ENCODE data around the gene MSI2.

GRCh38 chr17:57389473-57389872 is 133.2 kb downstream of the MSI2 start:
- TF ChIP-seq TAF1 (IDR thresholded peaks at IDR 0.05; ENCODE audit: control insufficient read depth, extremely low read depth, insufficient read depth, low read length, severe bottlenecking), result no peak
- TF ChIP-seq JUND (IDR thresholded peaks at IDR 0.05; ENCODE audit: borderline replicate concordance, low read depth, low read length), result no peak
- no peak for TF ChIP-seq JUND (tag; IDR thresholded peaks at IDR 0.05; ENCODE audit: borderline replicate concordance, low read depth, low read length)
- no peak for TF ChIP-seq BRCA1 (IDR thresholded peaks at IDR 0.05)
- TF ChIP-seq BRCA1 (CRISPR knock-in tag; IDR thresholded peaks at IDR 0.05), result no peak
- no peak for TF ChIP-seq PATZ1 (CRISPR knock-in tag; IDR thresholded peaks at IDR 0.05; ENCODE audit: borderline replicate concordance)
- no peak for TF ChIP-seq PTRF (tag; IDR thresholded peaks at IDR 0.05)
- TF ChIP-seq ZFP36 (IDR thresholded peaks at IDR 0.05; ENCODE audit: low read depth, low read length, partially characterized antibody), result no peak
- no peak for TF ChIP-seq CTCF (IDR thresholded peaks at IDR 0.05 in 2 of 3, conservative IDR thresholded peaks at IDR 0.05 in 1 of 3; ENCODE audit: insufficient read depth in 2 of 3, low read depth in 1 of 3, low read length in 3 of 3)
- TF ChIP-seq CEBPB (tag; IDR thresholded peaks at IDR 0.05), result no peak
- TF ChIP-seq TFAM (CRISPR knock-in tag; conservative IDR thresholded peaks at IDR 0.05), result no peak

Measured in K562 (cell line).